HG02981 (cell line): ENCODE measurements around the gene CPNE2.
"Not testable (repeated sequence)": the region's sequence is repeated elsewhere in the genome, so short reads cannot be mapped to it uniquely, and the experiment has no call there.

Experiments
- ATAC-seq: cut with Tn5 transposase; IDR thresholded peaks from one replicate; pipeline ENCODE4 v1.9.1; 2021; ENCODE audit warnings: mild to moderate bottlenecking, moderate library complexity; ENCODE audit not compliant: unreplicated experiment

CPNE2 gene

DNA sequence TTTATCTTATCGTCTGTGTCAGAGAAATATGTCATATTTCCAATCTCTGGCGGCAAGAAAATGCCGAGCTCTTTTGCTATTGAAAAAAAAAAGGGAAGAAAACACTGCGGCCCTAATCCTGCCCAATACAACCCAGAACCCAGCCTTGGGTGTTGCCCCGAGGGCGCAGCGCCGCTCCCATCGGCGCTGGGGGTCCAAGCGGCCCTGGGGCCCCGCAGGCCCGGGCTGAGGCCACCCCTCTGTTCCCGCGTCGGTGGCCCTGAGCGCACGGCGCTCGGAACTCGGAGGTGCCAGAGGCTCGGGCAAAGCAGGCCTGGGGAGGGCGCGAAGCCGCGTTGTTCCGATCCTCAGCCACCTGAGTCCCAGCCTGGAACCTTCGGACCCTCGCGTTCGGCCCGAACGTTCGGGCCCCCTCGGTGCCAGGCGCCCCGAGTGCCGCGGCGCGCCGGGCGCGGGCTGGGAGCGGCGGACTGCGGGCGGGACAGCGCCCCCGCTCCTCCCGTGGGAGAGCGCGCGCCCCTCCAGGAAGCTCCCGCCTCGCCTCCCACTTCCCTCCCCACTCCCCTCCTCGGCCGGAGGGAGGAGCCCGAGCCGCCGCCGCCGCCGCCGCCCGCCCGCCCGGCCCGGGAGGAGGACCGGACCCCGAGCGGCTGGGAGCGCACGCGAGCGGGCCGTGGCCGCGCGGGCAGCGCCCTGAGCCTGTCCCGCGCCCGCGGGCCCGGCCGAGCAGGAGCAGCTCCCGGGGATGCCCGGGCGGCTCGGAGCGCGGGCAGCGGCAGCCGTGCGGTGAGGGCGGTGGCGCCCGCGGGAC lies at the start of gene CPNE2:
CPNE2 (plus strand) TSS at position 609 of the 811 bp plus-strand sequence. CDS start 18,160 bp downstream, outside the sequence.
- ATAC-seq = no peak

DNA sequence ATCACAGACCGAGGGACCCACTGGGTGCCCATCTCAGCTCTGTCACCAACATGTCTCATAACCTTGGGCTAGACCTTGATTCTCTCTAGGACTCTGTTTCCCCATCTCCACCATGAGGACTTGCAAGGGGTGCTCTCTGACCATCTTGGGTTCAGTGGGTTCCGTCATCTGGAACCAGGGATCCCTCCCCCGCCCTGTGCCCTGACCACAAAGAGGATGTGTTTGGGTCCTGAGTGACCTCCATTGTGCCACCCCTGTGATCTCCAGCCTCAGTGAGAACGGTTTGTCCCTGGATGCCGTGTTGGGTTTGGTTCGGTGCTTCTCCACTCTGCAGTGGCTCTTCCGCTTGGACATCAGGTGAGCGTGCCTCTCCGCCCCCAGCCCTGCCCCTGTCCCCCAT lies 49.1 kb upstream of the CPNE2 start:
- no peak for ATAC-seq

DNA sequence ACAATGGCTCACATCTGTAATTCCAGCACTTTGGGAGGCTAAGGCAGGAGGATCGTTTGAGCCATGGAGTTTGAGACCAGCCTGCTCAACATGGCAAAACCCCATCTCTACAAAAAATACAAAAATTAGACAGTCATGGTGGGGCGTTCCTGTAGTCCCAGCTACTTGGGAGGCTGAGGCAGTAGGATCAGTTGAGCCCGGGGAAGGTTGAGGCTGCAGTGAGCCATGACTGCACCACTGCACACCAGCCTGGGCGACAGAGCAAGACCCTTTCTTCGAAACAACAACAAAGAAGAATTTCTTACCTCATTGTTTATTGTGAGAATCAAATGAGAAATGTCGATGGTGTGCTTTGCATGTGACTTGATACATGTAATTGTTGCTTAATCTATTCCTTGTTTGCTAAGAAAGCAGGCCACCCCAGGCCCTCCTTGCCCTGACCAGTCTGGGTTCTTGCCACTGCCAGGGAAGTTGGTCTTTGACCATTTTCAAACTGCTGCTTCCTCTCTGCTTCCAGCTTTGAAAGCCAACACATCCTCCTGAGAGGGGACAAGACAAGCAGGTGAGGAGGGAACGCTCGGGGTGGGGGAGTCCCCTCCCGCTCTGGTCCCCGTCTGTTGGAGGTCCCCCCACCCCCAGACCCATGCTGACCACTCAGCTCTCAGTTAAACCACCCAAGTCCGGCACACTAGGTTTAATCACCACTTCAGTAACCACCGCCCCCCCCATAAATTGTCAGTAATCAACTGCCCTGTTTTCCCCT lies 47.3 kb upstream of the CPNE2 start:
- no peak for ATAC-seq

DNA sequence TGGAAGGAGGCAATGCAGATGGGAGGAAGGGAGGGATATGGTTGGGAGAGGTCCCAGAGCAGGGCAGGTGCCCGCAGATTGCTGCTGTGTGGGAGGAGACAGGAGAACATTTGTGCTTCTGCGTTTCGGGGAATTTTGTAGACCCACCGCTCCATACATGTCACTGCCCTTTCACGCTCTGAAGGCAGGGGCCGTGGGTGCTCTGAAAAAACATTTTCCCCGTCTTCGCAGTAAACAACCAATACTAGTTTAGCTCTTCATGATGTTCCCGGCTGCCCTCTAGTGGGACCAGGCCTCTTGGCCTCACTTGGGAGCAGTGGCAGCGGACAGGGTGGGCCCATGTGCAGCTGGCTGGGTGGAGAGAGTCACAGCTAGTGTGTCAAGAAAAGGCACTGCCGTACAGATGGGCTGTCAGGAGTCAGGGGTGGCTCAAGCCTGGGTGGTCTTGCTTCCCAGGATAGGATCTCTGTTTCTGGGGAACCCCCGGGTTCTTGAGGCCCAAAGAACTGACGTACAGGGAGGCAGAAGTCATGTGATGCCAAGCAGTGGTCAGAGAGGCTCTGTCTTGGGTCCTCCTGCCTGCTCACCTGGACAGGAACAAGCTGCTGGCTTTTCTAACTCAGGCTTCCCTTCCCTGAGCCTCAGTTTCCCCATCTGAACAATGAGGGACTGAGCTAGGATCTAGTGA lies 46.5 kb upstream of the CPNE2 start:
- no peak for ATAC-seq

DNA sequence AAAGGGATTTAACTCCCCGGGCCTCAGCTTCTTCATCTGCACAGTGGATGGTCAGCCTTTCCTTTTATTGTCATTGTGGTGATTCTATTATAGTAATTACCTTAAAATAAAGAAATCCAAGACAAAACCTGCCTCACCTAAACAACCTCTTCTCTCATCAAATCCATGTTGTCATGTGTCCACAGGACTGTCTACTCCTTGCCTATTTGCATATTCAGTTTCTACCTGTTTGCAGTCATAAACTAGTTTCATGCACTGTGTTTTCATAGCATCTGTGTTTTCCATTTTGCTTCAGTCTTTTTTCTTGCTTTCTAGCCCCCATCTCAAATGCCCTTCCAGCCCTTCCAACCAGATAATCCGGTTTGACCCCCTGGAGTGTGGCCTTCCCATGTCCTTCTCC lies 44.3 kb upstream of the CPNE2 start:
- no peak for ATAC-seq

DNA sequence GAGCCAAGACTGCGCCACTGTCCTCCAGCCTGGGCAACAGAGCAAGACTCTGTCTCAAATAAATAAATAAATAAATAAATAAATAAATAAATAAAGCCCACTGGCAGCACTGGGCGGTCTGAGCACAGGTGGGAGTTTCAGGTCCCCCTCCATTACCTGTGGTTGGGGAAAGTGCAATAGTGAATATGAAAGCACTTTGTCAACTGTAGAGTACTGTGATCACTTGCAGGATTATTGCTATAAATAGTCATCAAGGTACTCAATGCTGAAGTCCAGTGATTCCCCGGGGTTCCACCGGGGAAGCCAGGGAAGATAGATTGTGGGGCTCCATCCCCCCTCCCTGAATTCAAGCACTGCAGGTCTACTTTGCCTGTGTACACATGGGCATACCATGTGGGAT lies 42.7 kb upstream of the CPNE2 start:
- ATAC-seq = peak; percentile 55

DNA sequence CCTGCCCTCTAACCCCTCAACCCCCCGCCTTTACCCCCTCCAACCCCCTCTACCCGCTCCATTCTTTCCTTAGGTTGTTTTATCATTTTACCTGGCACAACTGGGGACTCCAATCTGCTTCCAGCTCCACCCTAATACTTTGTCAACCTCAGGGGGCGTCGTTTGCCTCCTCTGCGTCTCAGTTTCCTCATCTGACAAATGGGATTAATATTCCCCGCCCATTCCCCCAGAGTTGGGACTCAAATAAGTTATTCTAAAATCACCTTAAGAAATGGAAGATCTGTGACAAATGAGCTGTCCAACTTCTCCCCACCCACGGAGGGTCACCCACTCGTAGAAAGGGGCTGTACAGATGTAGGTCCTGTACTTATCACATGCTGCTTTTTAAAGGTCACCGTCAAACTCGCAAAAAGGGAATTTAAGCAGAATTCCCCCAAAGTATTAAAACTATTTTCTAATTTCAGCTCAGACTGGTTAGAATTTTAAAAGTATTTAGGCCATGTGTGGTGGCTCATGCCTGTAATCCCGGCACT lies 40.6 kb upstream of the CPNE2 start:
- ATAC-seq = no peak

DNA sequence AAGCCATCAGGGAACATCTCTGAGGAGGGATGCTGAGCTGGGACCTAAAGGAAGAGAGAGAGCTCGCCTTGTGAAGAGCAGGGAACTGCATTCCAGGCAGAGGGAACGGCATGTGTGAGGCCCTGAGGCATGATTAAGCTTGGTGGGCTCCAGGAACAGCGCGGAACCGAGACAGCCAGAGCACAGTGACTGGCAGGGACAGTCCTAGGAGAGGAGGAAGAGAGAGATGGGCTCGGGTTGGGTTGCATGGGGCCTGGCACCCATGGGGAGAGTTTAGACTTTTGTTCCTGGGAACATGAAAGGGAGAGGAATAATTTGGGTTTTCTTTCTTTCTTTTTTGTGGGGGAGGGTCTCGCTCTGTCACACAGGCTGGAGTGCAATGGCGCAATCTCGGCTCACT lies 39.2 kb upstream of the CPNE2 start:
- ATAC-seq = no peak

DNA sequence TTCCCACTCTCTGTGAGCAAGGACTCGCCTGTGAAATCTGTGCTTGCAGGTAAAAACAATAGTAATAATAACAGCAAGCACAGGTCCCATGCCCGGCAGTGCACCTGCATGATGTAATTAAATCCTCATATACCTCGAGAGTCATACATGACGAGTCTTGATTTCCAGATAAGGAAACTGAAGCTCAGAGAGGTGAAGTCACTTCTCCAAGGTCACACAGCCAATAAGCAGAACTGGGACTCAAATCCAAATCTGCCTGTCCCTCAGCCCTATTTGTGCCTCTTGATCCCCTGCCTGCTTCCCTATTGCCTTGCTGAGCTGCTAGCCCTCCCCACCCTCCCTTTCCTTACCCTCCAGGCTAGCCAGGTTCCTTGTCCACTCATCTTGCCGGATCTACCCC lies 38.0 kb upstream of the CPNE2 start:
- no peak for ATAC-seq

DNA sequence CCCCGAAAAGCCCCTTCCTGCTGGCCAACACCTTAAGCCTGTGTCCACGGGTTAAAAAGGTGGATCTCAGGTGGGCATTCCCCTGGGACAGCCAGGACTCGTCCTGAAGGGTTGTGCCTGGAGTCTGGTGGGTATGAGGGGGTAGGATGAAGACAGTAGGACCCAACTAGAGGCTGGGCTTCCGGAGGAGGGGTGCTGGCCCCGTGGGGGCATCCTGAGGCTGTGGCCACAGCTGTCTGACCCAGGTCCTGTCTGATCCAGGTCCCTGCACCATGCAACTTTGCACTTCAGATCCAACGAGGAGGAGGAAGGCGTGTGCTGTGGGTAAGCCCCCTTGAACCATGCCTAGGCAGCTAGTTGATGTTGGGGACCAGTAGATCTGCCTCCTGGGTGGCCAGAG lies 37.6 kb upstream of the CPNE2 start:
- ATAC-seq = no peak

DNA sequence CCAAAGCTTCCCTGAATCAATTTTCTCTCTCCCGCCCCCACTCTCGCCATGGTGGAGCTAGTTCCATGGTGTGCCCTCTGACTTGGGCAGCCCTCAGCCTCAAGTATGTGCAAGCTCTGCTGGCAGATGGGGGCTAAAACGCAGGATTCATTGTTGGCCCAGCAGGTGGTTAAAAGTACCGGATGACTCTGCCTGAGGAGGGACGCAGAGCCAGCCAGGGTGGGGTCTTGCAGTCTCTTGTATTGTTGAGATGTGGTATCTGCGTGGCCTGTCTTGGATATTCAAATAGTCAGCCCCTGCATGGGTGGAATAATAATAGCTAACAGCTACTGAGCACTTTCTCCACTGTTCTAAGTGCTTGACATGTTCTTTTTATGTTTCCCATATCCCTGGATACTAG lies 36.7 kb upstream of the CPNE2 start:
- ATAC-seq = no peak

DNA sequence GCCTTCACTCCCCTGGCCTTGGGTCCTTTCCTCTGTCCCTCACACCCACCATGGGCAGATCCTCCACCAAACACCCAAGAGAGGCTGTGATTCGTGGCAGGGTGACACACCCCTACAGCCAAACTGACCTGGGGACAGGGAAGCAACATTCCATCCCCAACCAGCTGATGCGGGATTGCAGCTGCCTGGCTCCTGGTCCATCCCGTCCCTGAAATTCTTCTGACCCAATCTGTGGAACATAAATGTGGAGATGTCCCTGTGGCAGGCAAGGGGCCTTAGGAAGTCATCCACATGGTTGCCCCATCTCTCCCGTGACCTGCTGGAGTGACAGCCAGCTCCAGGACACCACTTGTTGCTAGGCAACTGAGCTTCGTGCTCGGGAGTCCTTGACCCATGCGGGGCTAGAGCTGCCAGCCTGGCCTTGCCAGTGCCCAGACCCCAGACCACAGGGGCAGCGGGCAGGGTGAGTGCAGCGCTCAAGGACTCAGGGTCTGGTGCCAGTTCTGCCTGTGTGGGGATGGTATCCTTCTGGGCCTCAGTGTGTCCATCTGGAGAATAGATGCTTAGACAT lies 34.0 kb upstream of the CPNE2 start:
- ATAC-seq = no peak

DNA sequence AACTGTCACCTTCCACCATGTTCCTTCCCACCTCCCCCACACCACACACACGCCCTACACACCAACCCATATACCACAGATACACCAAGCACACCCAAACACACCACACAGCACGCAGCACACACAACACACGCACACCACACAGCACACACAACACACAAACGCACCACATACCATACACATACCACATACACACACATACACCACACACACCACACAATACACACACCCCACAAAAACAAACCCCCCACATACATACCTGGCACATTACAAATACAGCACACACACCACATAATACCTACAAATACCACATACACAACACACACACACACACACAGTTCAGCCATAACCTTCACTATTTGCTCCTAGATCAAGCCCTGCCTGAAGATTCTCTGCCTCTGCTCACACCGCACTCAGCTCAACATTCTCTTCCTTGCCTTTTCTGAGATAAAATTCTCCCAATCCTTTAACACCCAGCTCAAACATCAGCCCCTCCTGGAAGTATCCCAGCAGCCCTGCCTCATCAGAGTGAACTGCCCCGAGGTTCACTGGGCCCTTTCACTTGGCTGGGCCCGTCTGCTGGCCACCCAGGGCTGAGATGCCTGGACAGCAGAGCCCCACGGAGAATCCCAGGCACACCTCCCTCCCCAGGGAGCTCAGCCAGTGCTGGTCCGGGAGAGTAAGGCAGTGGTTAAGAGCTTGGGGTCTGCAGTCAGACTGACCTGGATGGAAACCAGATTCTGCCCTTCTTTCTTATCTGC lies 31.9 kb upstream of the CPNE2 start:
- no peak for ATAC-seq

DNA sequence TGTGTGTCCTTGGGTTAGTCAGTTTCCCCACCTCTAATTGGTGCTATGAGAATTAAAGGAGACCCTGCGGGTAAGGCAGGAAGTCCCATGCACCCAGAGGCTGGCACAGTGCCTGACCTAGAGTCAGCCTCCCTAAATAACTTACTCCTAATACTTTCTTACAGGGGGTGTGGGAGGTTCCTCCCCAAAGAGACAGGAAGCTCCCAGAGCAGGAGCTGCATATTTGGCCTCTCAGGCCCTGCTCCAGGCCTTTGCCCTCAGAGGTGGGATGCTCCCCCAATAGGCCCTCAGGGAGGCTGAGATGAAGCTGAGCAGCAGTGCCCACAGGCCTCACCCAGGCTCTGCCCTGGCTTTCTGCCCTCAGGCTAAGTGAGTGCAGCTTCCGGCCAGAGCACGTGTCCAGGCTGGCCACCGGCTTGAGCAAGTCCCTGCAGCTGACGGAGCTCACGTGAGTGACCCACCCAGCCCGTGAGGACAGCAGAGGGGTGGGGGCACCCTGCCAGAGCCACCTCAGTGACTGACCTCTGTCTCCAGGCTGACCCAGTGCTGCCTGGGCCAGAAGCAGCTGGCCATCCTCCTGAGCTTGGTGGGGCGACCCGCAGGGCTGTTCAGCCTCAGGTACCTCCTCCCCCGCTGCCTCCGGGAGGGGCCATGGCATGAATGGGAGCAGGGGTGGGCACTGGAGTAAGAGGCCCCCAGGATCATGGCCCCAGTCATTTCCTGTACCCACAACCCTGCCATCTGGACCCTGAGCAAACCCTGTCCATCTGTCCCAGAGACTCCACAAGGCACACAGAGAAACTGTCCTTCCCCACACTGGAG lies 31.1 kb upstream of the CPNE2 start:
- no peak for ATAC-seq

DNA sequence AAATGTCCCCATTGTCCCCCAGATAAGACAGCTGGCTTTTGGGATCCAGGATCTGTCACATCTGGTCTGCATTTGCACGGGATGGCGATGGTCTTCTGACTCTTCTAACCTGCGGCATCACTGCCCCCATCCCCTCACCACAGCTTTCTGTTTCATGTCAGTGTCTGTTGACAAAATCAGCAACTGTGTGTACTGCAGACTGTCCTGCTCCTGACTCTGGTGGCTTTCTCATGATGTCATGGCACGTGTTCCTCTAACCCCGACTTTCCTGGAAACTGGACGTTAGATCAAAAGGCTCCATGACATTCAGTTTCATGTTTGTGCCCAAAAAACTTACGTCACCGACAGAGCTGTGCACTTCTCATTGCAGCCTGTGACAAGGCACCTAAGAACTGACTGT lies 30.1 kb upstream of the CPNE2 start:
- no peak for ATAC-seq

DNA sequence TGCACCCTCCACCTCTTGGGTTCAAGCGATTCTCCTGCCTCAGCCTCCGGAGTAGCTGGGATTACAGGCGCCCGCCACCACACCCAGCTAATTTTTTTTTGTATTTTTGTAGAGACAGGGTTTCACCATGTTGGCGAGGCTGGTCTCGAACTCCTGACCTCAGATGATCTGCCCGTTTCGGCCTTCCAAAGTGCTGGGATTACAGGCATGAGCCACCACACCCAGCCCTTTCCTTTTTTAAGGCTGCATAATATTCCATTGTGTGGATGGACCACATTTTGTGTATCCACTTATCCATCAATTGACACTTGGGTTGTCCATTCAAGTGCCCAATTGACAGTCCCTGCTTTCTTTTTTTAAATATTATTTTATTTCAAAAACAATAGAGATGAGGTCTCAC lies 29.2 kb upstream of the CPNE2 start:
- not testable (repeated sequence) for ATAC-seq

DNA sequence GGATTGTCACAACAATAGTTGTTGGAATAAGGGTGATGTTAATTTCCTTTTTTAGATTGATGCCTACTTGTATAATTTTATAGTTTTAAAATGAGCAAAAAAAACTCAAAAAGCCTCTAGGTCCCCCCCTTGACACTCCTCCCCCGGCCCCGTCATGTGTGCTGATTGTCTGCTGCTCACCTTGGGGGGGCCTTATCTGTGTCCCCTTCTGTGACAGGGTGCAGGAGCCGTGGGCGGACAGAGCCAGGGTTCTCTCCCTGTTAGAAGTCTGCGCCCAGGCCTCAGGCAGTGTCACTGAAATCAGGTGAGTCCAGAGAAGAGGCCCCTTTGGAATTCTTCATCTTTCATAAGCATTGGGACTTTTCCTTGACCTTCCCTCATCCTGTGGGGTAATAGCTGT lies 27.4 kb upstream of the CPNE2 start:
- no peak for ATAC-seq

DNA sequence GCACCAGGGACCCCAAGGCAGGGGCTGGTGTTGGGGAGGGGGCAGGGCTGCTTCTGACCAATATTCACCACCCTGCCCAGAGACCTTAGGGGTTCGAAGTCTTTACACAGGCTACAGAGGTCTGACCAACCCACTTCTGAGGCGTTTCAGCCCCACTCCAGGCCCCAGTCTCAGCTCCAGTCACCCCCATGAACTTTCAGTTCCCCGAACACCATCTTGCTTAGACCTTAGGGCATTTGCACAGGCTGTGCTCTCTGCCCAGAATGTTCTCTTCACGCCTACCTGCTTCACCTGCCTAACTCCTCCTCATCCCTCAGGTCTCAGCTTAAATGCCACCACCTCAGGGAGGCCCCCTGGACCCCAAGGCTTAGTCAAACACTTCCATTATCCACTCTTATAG lies 25.8 kb upstream of the CPNE2 start:
- no peak for ATAC-seq

DNA sequence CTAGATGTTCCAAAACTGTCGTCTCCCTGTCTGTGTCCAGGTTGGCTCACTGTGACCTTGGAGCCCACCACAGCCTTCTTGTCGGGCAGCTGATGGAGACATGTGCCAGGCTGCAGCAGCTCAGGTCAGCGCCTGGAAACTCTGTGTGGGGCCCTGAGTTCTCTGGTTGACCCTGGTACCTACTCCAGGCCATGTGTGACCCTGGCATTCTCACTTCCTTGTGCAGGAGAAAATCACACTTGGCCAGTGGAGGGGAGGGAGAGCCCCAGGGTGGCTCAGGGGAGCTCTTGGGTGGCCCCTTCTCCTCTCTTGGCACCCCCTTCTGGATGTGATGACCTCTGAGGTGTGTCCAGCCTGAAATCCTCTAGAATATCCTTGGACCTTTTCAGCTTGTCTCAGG lies 25.0 kb upstream of the CPNE2 start:
- ATAC-seq = no peak

DNA sequence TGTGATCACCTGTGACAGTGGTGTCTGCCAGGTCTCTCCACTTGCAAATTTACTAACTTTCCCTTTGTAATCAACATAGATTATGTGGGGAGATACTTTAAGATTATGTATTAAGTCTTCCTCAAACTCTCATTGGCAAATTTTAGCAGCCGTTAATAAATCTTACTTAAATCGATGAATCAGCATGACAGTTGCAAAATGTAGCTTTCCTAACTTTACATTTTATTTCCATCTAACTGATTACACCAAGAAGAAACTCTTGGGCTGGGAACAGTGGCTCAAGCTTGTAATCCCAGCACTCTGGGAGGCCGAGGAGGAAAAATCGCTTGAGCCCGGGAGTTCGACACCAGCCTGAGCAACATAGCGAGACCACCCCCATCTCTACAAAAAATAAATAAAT lies 23.3 kb upstream of the CPNE2 start:
- no peak for ATAC-seq
